Measurements from ENCODE around the gene CEACAM21.

CEACAM21 gene

DNA sequence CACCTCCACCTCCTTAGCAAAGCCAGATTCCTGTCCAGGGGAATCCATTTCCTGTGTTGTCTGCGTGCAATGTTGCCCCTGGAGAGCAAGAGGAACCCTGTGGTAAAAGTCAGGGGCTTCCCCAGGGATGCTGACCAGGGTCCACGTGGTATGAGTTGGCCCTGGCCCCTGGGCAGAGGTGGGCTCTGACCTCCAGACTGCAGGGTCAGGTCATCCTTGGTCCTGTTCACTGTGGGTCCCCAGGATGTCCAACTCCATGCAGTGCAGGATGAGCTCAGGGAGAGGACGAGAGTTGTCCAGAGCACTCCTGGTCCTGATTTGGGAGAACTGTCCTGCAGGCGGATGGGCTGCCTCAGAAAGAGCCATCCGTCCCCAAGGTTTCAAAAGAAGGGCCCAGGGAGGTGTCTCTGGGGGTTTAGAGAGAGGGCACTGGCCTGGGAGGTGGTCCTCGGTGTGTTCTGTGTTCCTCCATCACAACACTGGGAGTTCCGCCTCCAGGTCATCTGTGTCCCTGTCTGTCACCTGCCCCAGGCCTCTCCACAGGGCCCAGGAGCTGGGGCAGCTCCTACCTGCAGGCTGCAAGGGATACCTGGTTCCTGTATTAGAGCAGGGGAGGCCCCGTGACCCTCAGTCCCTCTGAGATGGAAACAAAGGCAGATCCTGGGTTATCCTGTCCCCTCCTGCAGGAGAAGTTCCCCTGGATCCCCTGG is 52.2 kb downstream of the CEACAM21 start:
- no peak for TF ChIP-seq CTCF (conservative IDR thresholded peaks at IDR 0.05)
- no peak for TF ChIP-seq ZFX (IDR thresholded peaks at IDR 0.05)

More for the DNA sequence above, 52.2 kb downstream of the CEACAM21 start:
- no peak overlapping the region for H3K27ac ChIP-seq
